Loucy (cell line): ENCODE results near the gene CCDC134.

ENCODE experiments used
- CTCF ChIP-seq: fragments of 200-600 bp; sonication (generic); conservative IDR thresholded peaks from 2 replicates; pipeline ENCODE4 v1.5.1; 2014; ENCODE audit warnings: mild to moderate bottlenecking, antibody characterized with exemption, low read length
- EZH2phosphoT487 ChIP-seq: fragments of 200-600 bp; IDR thresholded peaks from 2 replicates; pipeline ENCODE4 v1.6.1; 2018; ENCODE audit warnings: antibody characterized with exemption, mild to moderate bottlenecking, moderate library complexity, borderline replicate concordance

DNA sequence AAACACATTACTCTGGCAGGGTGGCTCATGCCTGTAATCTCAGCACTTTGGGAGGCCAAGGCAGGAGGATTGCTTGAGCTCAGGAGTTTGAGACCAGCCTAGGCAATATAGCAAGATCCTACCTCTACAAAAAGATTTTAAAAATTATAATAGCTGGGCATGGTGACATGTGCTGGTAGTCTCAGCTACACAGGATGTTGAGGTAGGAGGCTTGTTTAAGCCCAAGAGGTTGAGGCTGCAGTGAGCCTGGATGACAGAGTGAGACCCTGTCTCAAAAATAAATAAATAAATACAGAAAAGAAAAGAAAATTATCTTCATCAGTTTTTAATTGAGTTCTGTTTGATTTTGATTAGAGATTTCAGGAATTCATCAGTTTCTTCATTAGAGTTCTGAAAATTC is 5.2 kb downstream of the CCDC134 start:
- TF ChIP-seq CTCF, result no peak
- no peak for TF ChIP-seq EZH2phosphoT487
